ENCODE measurements around the gene SHD. TPM values are rescaled to one million over a fixed set of nuclear protein-coding genes. Genes with fewer than 3 reads are reported as not detected.
A peak's percentile ranks its signal among the peaks of the same experiment; 100 is the strongest.

The SHD gene
- total and polyA plus RNA-seq, 2 of the 13 experiments (the other 11 are each of a cell fraction or from before 2014, with no cell fraction given): 0.11 to 0.20 TPM

DNA sequence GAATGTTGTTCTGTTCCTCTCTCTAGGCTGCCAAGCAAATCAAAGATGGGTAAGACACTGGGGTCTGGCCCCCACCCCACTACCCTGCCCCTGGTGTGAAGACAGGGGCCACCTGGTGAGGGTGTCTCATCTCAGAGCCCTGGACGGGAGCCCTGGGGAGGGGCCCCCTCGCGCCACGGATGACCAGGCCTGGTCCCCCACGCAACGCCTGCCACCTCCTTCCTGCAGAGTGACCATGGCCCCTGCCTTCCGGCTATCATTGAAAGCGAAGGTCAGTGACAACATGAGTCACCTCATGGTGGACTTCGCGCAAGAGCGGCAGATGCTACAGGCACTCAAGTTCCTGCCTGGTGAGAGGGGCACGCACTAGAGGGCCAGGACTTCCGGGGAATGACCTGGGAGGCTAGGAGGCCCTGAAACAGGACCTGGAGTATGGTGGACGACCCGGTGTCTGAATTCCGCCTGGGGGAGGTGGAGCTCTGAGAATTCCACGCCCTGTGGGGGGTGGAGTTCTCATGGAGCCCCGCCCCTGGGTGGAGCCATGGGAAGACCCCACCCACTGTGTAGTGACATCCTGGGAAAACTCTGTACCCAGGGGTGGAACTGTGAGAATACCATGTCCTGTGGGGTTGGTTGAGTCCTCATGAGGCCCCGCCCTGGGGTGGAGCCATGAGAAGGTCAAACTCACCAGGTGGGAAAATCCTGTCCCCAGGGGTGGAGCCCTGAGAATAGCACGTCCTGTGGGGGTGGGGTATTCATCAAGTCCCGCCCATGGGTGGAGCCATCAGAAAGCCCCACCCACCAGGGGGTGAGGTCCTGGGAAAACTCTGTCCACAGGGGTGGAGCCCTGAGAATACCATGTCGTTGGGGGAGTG lies 31.4 kb downstream of the SHD start (continued):
- TF ChIP-seq ZNF407 (CRISPR knock-in tag; IDR thresholded peaks at IDR 0.05; ENCODE audit: not compliant biosample characterization): peak; percentile 53
- no peak for TF ChIP-seq TMF1 (CRISPR knock-in tag; IDR thresholded peaks at IDR 0.05; ENCODE audit: low read depth)
- TF ChIP-seq ZSCAN5A (CRISPR knock-in tag; IDR thresholded peaks at IDR 0.05; ENCODE audit: borderline replicate concordance): no peak
- TF ChIP-seq ZNF678 (CRISPR knock-in tag; IDR thresholded peaks at IDR 0.05): no peak
- TF ChIP-seq ZNF547 (CRISPR knock-in tag; IDR thresholded peaks at IDR 0.05): peak; percentile 91
- TF ChIP-seq ZNF552 (CRISPR knock-in tag; IDR thresholded peaks at IDR 0.05; ENCODE audit: borderline replicate concordance): no peak; the same call in 1 of the 2 replicates
- TF ChIP-seq, protein P1, sequence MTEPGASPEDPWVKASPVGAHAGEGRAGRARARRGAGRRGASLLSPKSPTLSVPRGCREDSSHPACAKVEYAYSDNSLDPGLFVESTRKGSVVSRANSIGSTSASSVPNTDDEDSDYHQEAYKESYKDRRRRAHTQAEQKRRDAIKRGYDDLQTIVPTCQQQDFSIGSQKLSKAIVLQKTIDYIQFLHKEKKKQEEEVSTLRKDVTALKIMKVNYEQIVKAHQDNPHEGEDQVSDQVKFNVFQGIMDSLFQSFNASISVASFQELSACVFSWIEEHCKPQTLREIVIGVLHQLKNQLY (CRISPR knock-in tag; IDR thresholded peaks at IDR 0.05): peak; percentile 93
- TF ChIP-seq, protein P2, sequence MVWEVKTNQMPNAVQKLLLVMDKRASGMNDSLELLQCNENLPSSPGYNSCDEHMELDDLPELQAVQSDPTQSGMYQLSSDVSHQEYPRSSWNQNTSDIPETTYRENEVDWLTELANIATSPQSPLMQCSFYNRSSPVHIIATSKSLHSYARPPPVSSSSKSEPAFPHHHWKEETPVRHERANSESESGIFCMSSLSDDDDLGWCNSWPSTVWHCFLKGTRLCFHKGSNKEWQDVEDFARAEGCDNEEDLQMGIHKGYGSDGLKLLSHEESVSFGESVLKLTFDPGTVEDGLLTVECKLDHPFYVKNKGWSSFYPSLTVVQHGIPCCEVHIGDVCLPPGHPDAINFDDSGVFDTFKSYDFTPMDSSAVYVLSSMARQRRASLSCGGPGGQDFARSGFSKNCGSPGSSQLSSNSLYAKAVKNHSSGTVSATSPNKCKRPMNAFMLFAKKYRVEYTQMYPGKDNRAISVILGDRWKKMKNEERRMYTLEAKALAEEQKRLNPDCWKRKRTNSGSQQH (CRISPR knock-in tag; IDR thresholded peaks at IDR 0.05; ENCODE audit: low read depth): peak; percentile 87; the same call in 1 of the 2 replicates
- no peak for TF ChIP-seq RNF219 (CRISPR knock-in tag; IDR thresholded peaks at IDR 0.05)
- peak; percentile 52; the same call in 1 of the 2 replicates for TF ChIP-seq BRD4 (CRISPR knock-in tag; IDR thresholded peaks at IDR 0.05)
- TF ChIP-seq ZBTB34 (CRISPR knock-in tag; IDR thresholded peaks at IDR 0.05): 0 out of 2 replicates have a peak, but pooled peaks have one; percentile 34
